Activated CD8-positive, alpha-beta T cell treated with anti-CD3 and anti-CD28 coated beads, Interleukin-2, amount 10 ng/mL, durations not matched to agents 7 days and 5 days (primary cell): Measurements from ENCODE around the gene CRTC3. TPM values are rescaled to one million over a fixed set of nuclear protein-coding genes. Genes with fewer than 3 reads are reported as not detected.
"Not testable (repeated sequence)": the region's sequence is repeated elsewhere in the genome, so short reads cannot be mapped to it uniquely, and the experiment has no call there.

Experiments used
- ATAC-seq: fragments of 150-1000 bp; cut with Tn5 transposase; one replicate; pipeline ENCODE4 v1.10.0; 2021; ENCODE audit warnings: moderate library complexity
- CTCF ChIA-PET: fragments of 350-600 bp; sonication (Branson Sonifier 250); formaldehyde crosslinking; loops from one replicate; lab custom pipeline; 2021; ENCODE audit warnings: antibody characterized with exemption; lab: Charles Lee
- POLR2A ChIA-PET: fragments of 350-600 bp; sonication (Branson Sonifier 250); formaldehyde crosslinking; loops from one replicate; lab custom pipeline; 2021; ENCODE audit warnings: antibody characterized with exemption; lab: Charles Lee
- DNase-seq: peaks from one replicate; pipeline ENCODE4 v3.0.0-alpha.2; 2020
- H3K27ac Mint-ChIP-seq: one replicate; pipeline ENCODE4 v1.8.0; 2021; ENCODE audit warnings: mild to moderate bottlenecking, mixed read lengths
- H3K27me3 Mint-ChIP-seq: one replicate; pipeline ENCODE4 v1.8.0; 2021; ENCODE audit warnings: low read depth, mixed read lengths
- H3K36me3 Mint-ChIP-seq: one replicate; pipeline ENCODE4 v1.8.0; 2021; ENCODE audit warnings: low read depth, mixed read lengths
- H3K4me1 Mint-ChIP-seq: one replicate; pipeline ENCODE4 v1.8.0; 2021; ENCODE audit warnings: low read depth, mixed read lengths
- H3K4me3 Mint-ChIP-seq: one replicate; pipeline ENCODE4 v1.8.0; 2021; ENCODE audit warnings: mild to moderate bottlenecking, mixed read lengths
- H3K9me3 Mint-ChIP-seq: one replicate; pipeline ENCODE4 v1.8.0; 2022; ENCODE audit warnings: mixed read lengths; ENCODE audit not compliant: insufficient read depth
- total RNA-seq, 2 experiments: library from RNA; stranded (reverse); gene quantifications; one replicate each; pipeline ENCODE4 v1.2.3, GENCODE V29; 2021

Gene CRTC3
- total RNA-seq, 2 experiments from 2014 or later, result 64.9 to 66.6 TPM

DNA sequence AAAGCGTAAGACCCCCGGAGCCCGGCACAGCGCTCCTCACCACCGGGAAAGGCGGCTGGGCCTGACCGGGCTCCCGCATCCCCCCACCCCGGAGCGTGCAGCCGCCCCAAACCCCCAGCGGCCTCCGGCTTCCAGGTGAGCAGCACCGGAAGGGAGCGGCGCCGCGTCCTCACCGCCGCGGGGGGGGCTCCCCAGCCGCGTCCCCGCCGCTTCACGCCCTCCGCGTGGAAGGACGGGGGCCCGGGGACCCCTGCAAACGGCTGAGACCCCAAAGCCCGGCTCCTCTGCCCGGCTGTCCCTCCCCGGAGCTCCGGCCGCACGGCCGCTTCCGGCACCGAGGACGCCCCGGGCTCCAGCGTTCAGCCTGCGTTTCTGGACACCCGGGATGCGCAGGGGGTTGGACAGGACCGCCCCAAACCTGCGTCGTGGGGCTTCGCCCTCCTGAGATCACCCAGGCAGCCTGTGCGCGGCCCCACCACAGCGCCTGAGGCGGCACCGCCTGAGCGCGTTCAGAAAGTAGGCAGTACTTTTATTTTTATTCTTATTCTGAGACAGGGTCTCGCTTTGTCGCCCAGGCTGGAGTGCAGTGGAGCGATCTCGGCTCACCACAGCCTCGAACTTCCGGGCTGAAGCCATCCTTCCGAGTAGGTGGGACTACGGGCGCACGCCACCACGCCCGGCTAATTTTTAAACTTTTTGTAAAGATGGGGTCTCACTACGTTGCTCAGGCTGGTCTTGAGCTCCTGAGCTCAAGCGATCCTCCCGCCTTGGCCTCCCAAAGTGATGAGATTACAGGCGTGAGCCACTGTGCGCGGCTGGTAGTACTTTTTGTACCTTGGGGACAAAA is 135.8 kb downstream of the CRTC3 start:
- peaks cover 64% of the 10 kb centered on the region for H3K4me1 Mint-ChIP-seq
- H3K9me3 Mint-ChIP-seq, result no peaks in the 10 kb centered on the region
- peak; percentile 79 for ATAC-seq
- peaks cover 1% of the 10 kb centered on the region for H3K27me3 Mint-ChIP-seq
- CTCF ChIA-PET, result interaction anchor here (0.6 to 4.0 kb wide), 4 partner anchors 12 to 38 kb away, joined by 3 to 21 read pairs (median 5); no protein-coding TSS in a partner anchor
- peak overlapping the region; percentile 84 for H3K4me3 Mint-ChIP-seq
- peaks cover 37% of the 10 kb centered on the region for H3K36me3 Mint-ChIP-seq
- H3K27ac Mint-ChIP-seq, result peak overlapping the region; percentile 98
- peak; percentile 85 for DNase-seq
- POLR2A ChIA-PET, result interaction anchor here (0.6 to 3.5 kb wide), 12 partner anchors 9 to 269 kb away, joined by 3 to 35 read pairs (median 8); partner anchors contain the start of genes BLM and HDDC3

DNA sequence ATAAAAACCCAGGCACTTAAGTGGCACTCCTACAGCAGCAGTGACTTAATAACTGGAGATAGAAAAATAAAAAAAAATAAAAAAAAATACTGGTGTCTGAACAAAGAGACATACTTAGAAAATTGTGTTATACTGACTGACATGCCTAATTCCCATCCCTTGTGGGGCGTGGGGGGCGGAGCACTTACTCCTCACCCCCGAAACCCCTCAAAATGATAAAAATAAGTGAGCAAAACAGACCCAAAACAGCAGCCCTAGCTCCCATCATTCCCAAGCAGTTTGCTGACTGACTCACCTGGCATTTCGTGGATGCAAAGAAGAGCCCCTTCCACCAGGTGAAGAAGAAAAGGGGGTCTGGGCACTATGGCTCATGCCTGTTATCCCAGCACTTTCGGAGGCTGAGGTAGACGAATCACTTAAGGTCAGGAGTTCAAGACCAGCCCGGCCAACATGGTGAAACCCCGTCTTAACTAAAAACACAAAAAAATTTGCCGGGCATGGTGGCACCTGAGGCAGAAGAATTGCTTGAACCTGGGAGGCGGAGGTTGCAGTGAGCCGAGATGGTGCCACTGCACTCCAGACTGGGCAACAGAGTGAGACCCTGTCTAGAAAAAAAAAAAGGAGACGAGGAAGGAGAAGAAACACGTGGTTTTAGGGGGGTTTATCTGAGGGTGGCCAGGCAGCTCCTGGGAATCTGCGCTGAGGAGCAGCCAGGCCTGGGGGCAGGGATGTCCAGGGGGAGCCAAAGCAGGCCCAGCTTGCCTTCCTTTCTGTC is 136.6 kb downstream of the CRTC3 start:
- DNase-seq (no peak), ATAC-seq (no peak)
- peaks cover 1% of the 10 kb centered on the region for H3K27me3 Mint-ChIP-seq
- no peaks in the 10 kb centered on the region for H3K9me3 Mint-ChIP-seq
- H3K27ac Mint-ChIP-seq, result peak overlapping the region; percentile 98
- ChIA-PET POLR2A (interaction anchor here (1.0 to 3.5 kb wide), 10 partner anchors 10 to 266 kb away, joined by 3 to 35 read pairs (median 12); partner anchors contain the start of genes BLM and HDDC3), CTCF (interaction anchor here (0.6 to 4.0 kb wide), 3 partner anchors 11 to 39 kb away, joined by 3 to 21 read pairs (median 4); no protein-coding TSS in a partner anchor)
- H3K4me1 Mint-ChIP-seq, result peaks cover 56% of the 10 kb centered on the region
- peaks cover 35% of the 10 kb centered on the region for H3K36me3 Mint-ChIP-seq
- peak overlapping the region; percentile 83 for H3K4me3 Mint-ChIP-seq

DNA sequence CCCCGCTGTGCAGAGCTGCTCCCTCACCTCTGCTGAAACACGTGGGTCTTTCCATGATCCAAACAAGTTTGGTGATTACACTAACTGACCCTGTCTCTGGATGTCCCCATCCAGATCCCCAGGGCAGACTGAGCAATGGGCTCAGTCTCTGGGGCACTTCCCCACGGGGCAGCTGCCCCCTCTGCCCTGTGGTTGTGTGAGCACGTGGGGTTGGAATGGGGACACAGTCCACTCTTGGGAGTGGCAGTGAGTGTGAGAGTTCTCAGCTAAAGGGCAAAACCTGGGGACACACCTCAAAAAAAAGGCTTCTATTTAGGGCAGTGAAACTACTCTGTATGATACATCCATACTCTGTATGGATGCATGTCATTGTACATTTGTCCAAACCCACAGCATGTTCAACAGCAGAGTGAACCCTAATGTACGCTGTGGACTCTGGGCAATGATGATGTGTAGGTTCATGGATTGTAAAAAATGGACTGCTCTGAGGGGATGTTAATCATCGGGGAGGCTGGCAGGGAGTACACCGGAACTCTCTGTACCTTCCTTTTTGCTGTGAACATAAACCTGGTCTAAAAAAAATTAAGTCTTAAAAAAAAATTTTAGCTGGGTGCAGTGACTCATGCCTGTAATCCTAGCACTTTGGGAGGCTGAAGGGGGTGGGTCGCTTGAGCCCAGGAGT is 137.5 kb downstream of the CRTC3 start:
- H3K4me3 Mint-ChIP-seq, result peak overlapping the region; percentile 83
- H3K27ac Mint-ChIP-seq, result peak overlapping the region; percentile 98
- H3K9me3 Mint-ChIP-seq, result no peaks in the 10 kb centered on the region
- ATAC-seq (no peak), DNase-seq (no peak)
- ChIA-PET CTCF (interaction anchor here (4.0 kb wide), 1 partner anchor 10 kb away, joined by 21 read pairs; no protein-coding TSS in a partner anchor), POLR2A (interaction anchor here (1.3 to 2.3 kb wide), 2 partner anchors 11 kb away, joined by 9 to 12 read pairs; no protein-coding TSS in a partner anchor)
- peaks cover 30% of the 10 kb centered on the region for H3K36me3 Mint-ChIP-seq
- H3K27me3 Mint-ChIP-seq, result peaks cover 1% of the 10 kb centered on the region
- H3K4me1 Mint-ChIP-seq, result peaks cover 48% of the 10 kb centered on the region

DNA sequence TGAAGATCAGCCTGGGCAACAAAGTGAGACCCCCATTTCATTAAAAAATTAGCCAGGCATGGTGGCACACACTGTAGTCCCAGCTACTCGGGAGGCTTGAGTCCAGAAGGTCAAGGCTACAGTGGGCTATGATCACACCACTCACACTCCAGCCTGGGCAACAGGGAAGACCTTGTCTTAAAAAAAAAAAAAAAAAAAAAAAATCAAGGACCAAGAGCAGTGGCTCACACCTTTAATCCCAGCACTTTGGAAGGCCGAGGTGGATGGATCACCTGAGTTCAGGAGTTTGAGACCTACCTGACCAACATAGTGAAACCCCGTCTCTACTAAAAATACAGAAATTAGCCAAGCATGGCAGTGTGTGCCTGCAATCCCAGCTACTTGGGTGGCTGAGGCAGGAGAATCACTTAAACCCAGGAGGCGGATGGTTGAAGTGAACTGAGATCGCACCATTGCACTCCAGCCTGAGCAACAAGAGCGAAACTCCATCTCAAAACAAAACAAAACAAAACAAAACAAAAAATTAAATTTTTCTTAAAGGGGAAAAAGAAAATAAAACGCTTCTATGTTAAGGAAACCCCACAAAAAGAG is 138.1 kb downstream of the CRTC3 start:
- POLR2A ChIA-PET, result interaction anchor here (1.3 kb wide), 1 partner anchor 10 kb away, joined by 9 read pairs; no protein-coding TSS in a partner anchor
- not testable (repeated sequence) for H3K27ac Mint-ChIP-seq, H3K4me3 Mint-ChIP-seq, DNase-seq, H3K9me3 Mint-ChIP-seq, H3K27me3 Mint-ChIP-seq, ATAC-seq
- peaks cover 43% of the 10 kb centered on the region for H3K4me1 Mint-ChIP-seq
- H3K36me3 Mint-ChIP-seq, result peaks cover 26% of the 10 kb centered on the region
- CTCF ChIA-PET, result interaction anchor here (4.0 kb wide), 1 partner anchor 10 kb away, joined by 21 read pairs; no protein-coding TSS in a partner anchor

DNA sequence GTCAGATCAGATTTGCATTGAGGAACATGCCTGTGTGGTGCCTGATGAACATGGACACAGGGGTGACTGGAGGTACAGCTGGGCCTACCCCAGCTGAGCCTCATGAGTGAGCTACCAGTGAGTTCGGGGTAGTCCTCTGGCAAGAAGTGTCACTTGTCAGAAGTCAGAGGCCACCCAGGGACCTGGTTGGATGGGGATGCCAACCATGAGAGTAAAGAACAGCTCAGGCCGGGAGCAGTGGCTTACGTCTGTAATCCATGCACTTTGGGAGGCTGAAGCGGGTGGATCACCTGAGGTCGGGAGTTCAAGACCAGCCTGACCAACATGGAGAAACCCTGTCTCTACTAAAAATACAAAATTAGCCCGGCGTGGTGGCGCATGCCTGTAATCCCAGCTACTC is 140.9 kb downstream of the CRTC3 start:
- ChIA-PET CTCF (interaction anchor here (1.1 to 1.8 kb wide), 4 partner anchors 9 to 215 kb away, joined by 3 to 5 read pairs (median 3); no protein-coding TSS in a partner anchor), POLR2A (interaction anchor here (1.5 kb wide), 1 partner anchor 15 kb away, joined by 4 read pairs; no protein-coding TSS in a partner anchor)
- H3K9me3 Mint-ChIP-seq, H3K27me3 Mint-ChIP-seq, H3K4me3 Mint-ChIP-seq, DNase-seq, ATAC-seq, H3K36me3 Mint-ChIP-seq, H3K27ac Mint-ChIP-seq: not testable (repeated sequence)
- peaks cover 36% of the 10 kb centered on the region for H3K4me1 Mint-ChIP-seq

DNA sequence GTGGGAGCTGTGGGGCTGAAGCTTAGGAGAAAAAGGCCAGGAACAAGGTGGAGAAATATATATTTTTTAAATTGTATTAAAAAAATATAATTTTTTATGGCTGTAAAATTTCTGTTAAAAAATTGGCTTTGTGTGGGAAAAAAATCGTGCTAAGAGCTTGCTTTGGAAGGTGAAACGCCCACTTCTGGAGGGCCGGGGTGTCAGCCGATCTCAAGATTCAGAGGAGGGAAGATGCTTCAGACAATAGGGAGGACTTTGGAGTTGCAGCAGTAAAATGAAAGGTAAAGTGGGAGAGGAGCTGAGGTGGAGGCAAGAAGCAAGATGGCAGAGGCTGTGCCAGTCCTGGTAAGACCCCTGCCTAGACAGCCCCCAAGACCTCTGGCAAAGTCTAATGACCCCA is 141.5 kb downstream of the CRTC3 start:
- no peak for ATAC-seq
- POLR2A ChIA-PET, result interaction anchor here (1.5 kb wide), 1 partner anchor 14 kb away, joined by 4 read pairs; no protein-coding TSS in a partner anchor

DNA sequence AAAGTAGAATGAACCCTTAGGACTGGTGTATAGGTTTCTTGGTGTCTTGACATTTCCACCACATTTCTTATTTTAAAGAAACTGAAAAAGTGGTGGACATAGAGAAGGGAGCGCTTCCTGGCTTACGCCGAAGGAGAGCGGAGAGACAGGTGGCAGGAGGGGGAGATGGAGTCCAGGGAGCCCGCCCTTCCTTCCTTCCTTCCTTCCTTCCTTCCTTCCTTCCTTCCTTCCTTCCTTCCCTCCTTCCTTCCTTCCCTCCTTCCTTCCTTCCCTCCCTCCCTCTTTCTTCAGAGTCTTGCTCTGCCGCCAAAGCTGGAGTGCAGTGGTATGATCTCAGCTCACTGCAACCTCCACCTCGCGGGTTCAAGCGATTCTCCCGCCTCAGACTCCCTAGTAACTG is 143.6 kb downstream of the CRTC3 start:
- CTCF ChIA-PET, result not testable (repeated sequence)

More for the DNA sequence above, 141.5 kb downstream of the CRTC3 start:
- peaks cover 6% of the 10 kb centered on the region for H3K27me3 Mint-ChIP-seq
- DNase-seq, result no peak
- H3K36me3 Mint-ChIP-seq, result peaks cover 10% of the 10 kb centered on the region
- no peaks in the 10 kb centered on the region for H3K9me3 Mint-ChIP-seq
- H3K4me3 Mint-ChIP-seq, result no peak overlapping the region
- peaks cover 31% of the 10 kb centered on the region for H3K4me1 Mint-ChIP-seq
- CTCF ChIA-PET, result interaction anchor here (1.8 kb wide), 1 partner anchor 22 kb away, joined by 5 read pairs; no protein-coding TSS in a partner anchor
- no peak overlapping the region for H3K27ac Mint-ChIP-seq

DNA sequence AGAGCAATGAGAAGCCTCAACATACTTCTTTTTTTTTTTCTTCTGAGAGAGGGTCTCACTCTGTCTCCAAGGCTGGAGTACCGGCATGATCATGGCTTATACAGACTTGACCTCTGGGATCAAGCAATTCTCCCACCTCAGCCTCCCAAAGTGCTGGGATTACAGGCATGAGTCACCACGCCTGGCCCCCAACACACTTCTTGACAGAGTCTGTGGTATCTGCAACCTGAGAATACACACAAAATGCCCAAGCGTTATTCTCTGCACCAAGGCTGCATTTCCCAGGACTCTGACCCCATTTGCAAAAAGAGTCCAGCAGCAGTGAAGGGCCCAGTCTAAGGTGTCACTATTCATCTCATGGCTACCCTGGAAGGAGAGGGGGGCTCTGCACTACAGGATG is 144.8 kb downstream of the CRTC3 start:
- CTCF ChIA-PET, result no interaction called here
- Mint-ChIP-seq H3K27ac (no peak overlapping the region), H3K9me3 (no peaks in the 10 kb centered on the region), H3K36me3 (peaks cover 10% of the 10 kb centered on the region), H3K4me1 (peaks cover 38% of the 10 kb centered on the region), H3K4me3 (no peak overlapping the region), H3K27me3 (peaks cover 5% of the 10 kb centered on the region)
- ATAC-seq (no peak), DNase-seq (no peak)
- POLR2A ChIA-PET, result no interaction called here

More for the DNA sequence above, 143.6 kb downstream of the CRTC3 start:
- H3K9me3 Mint-ChIP-seq, H3K27me3 Mint-ChIP-seq, DNase-seq, H3K27ac Mint-ChIP-seq, ATAC-seq, H3K4me3 Mint-ChIP-seq, POLR2A ChIA-PET: not testable (repeated sequence)
- Mint-ChIP-seq H3K4me1 (peaks cover 28% of the 10 kb centered on the region), H3K36me3 (peaks cover 13% of the 10 kb centered on the region)

DNA sequence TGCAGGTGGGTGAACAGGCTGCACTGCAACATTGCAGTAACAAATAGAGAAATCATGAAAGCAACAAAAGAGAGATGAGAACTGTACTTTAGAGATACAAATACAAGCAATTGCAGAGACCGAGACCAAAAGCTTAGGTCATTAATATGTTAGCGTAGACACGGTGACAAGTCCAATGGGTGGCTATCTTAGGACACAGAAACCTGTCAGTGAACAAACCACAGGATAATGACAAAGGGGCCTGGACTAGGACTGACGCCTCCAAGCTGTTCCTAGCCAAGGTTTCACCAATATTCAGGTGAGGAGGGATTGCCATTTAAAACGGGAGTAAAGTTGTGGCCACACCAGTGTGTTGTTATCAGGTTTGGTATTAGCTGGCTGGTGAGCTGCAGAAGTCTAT is 145.7 kb downstream of the CRTC3 start:
- POLR2A ChIA-PET, result interaction anchor here (0.6 kb wide), 1 partner anchor 81 kb away, joined by 3 read pairs; no protein-coding TSS in a partner anchor
- Mint-ChIP-seq H3K27ac (no peak overlapping the region), H3K27me3 (peaks cover 5% of the 10 kb centered on the region), H3K4me1 (peaks cover 45% of the 10 kb centered on the region), H3K36me3 (peaks cover 8% of the 10 kb centered on the region), H3K9me3 (no peaks in the 10 kb centered on the region), H3K4me3 (no peak overlapping the region)
- DNase-seq (no peak), ATAC-seq (no peak)
- CTCF ChIA-PET, result interaction anchor here (2.4 to 3.8 kb wide), 2 partner anchors 9 to 28 kb away, joined by 11 to 21 read pairs; no protein-coding TSS in a partner anchor
